B cell (primary cell): ENCODE results near the gene TSPAN16. TPM values are rescaled to one million over a fixed set of nuclear protein-coding genes. Genes with fewer than 3 reads are reported as not detected.

ENCODE experiments used
- ATAC-seq: fragments of 200-7000 bp; cut with Tn5 transposase; one replicate; pipeline ENCODE4 v1.10.0; 2021; ENCODE audit warnings: low read depth, mild to moderate bottlenecking, moderate number of reproducible peaks, moderate library complexity
- CTCF ChIA-PET: fragments of 350-600 bp; sonication (Branson Sonifier 250); formaldehyde crosslinking; loops from one replicate; lab custom pipeline; 2021; ENCODE audit warnings: antibody characterized with exemption, inconsistent platforms; lab: Charles Lee
- POLR2A ChIA-PET: fragments of 350-600 bp; sonication (Branson Sonifier 250); formaldehyde crosslinking; loops from one replicate; lab custom pipeline; 2021; ENCODE audit warnings: antibody characterized with exemption; lab: Charles Lee
- DNase-seq: peaks from one replicate; pipeline ENCODE4 v3.0.0; 2013
- H2AFZ ChIP-seq: 2 replicates; pipeline ENCODE4 v1.6.1; 2012; ENCODE audit warnings: mild to moderate bottlenecking, low read depth, low read length; ENCODE audit not compliant: insufficient read depth, poor library complexity, severe bottlenecking
- H3K27ac ChIP-seq, 2 donors: 1 replicate in 1 of 2; 2 replicates in 1 of 2; pipeline ENCODE4 v1.5.1; 2012 to 2013; ENCODE audit warnings: low read length in 2 of 2, mild to moderate bottlenecking in 2 of 2, moderate library complexity in 1 of 2
- H3K27me3 ChIP-seq, 4 experiments: fragments of 200-600 bp in 1 of 4; sonication (generic) in 1 of 4; replicated peaks in 1 of 4; 1 replicate in 2 of 4; 2 replicates in 2 of 4; pipeline versions ENCODE4 v1.6.1 to v1.7.0; 2013 to 2016; ENCODE audit warnings: low read length in 3 of 4, mild to moderate bottlenecking in 2 of 4, mixed read lengths in 1 of 4, moderate library complexity in 1 of 4; ENCODE audit not compliant: insufficient read depth in 4 of 4, control insufficient read depth in 3 of 4; ENCODE audit errors: control extremely low read depth in 1 of 4
- H3K36me3 ChIP-seq, 2 experiments: replicated peaks in 1 of 2; 1 replicate in 1 of 2; 2 replicates in 1 of 2; pipeline versions ENCODE4 v1.6.1 to v1.7.1; 2013; ENCODE audit warnings: low read length in 1 of 2; ENCODE audit not compliant: insufficient read depth in 2 of 2, control insufficient read depth in 1 of 2; ENCODE audit errors: control extremely low read depth in 1 of 2, extremely low read depth in 1 of 2
- H3K4me1 ChIP-seq, 2 donors: fragments of 200-600 bp in 1 of 2; sonication (generic) in 1 of 2; 1 replicate in 1 of 2; 2 replicates in 1 of 2; pipeline versions ENCODE4 v1.5.1 to v1.6.1; 2013 to 2017; ENCODE audit warnings: low read length in 2 of 2; ENCODE audit not compliant: control insufficient read depth in 2 of 2, insufficient read depth in 2 of 2
- H3K4me2 ChIP-seq: replicated peaks from 2 replicates; pipeline ENCODE3; 2012; ENCODE audit warnings: mild to moderate bottlenecking, low read depth, low read length; ENCODE audit not compliant: poor library complexity, severe bottlenecking
- H3K4me3 ChIP-seq, 5 experiments: fragments of 200-600 bp in 1 of 5; sonication (generic) in 1 of 5; 1 replicate in 3 of 5; 2 replicates in 2 of 5; pipeline versions ENCODE4 v1.5.1 to v1.7.0; 2011 to 2016; ENCODE audit warnings: low read length in 4 of 5, mild to moderate bottlenecking in 4 of 5, low read depth in 2 of 5, control low read depth in 1 of 5, moderate library complexity in 1 of 5; ENCODE audit not compliant: insufficient read depth in 1 of 5; ENCODE audit errors: control extremely low read depth in 1 of 5, extremely low read depth in 1 of 5
- H3K79me2 ChIP-seq: fragments of 200-600 bp; sonication (generic); one replicate; pipeline ENCODE4 v1.6.0; 2016; ENCODE audit warnings: low read length; ENCODE audit not compliant: control insufficient read depth, insufficient read depth
- H3K9ac ChIP-seq: fragments of 200-600 bp; sonication (generic); 2 replicates; pipeline ENCODE4 v1.6.1; 2017; ENCODE audit warnings: mild to moderate bottlenecking, low read length, moderate library complexity
- H3K9me3 ChIP-seq, 3 donors: one replicate each; pipeline versions ENCODE4 v1.6.1 to v1.7.1; 2013; ENCODE audit warnings: low read length in 2 of 3; ENCODE audit not compliant: control insufficient read depth in 2 of 3, insufficient read depth in 1 of 3; ENCODE audit errors: control extremely low read depth in 1 of 3
- H4K20me1 ChIP-seq: 2 replicates; pipeline ENCODE4 v1.6.0; 2012; ENCODE audit warnings: mild to moderate bottlenecking, low read length; ENCODE audit not compliant: insufficient read depth, control insufficient read depth, poor library complexity, severe bottlenecking
- H3K27ac Mint-ChIP-seq: one replicate; pipeline ENCODE4 v1.8.0; 2021; ENCODE audit warnings: mixed read lengths
- H3K27me3 Mint-ChIP-seq: one replicate; pipeline ENCODE4 v1.8.0; 2021; ENCODE audit warnings: mixed read lengths
- H3K4me1 Mint-ChIP-seq: one replicate; pipeline ENCODE4 v1.8.0; 2021; ENCODE audit warnings: mixed read lengths
- H3K4me3 Mint-ChIP-seq: one replicate; pipeline ENCODE4 v1.8.0; 2021; ENCODE audit warnings: mixed read lengths
- H3K9me3 Mint-ChIP-seq: one replicate; pipeline ENCODE4 v1.8.0; 2022; ENCODE audit warnings: mixed read lengths; ENCODE audit not compliant: insufficient read depth
- CTCF ChIP-seq: fragments of 200-600 bp; IDR thresholded peaks from one replicate; pipeline ENCODE4 v1.8.0; 2022; ENCODE audit warnings: antibody characterized with exemption, mild to moderate bottlenecking
- EZH2 ChIP-seq: IDR thresholded peaks from 2 replicates; pipeline ENCODE4 v1.6.1; 2012; ENCODE audit warnings: borderline replicate concordance, low read depth, mild to moderate bottlenecking, moderate library complexity, low read length; ENCODE audit not compliant: insufficient read depth, poor library complexity, severe bottlenecking
- WGBS: methylation state at CpG from one replicate; pipeline ENCODE4 v1.1.5; 2013; ENCODE audit warnings: missing lambda C conversion rate; ENCODE audit not compliant: insufficient coverage; 5-methylcytosine and 5-hydroxymethylcytosine counted together
- intact Hi-C: fragments of 100-400 bp; cut with micrococcal nuclease; formaldehyde crosslinking; loops from one replicate; pipeline ENCODE4 v1.10.0; 2022
- polyA plus RNA-seq: library from polyadenylated mRNA; depleted of rRNA; stranded (reverse); fragments of >200 nt; gene quantifications from 2 replicates; pipeline ENCODE4 v1.2.3, GENCODE V29; 2012
- total RNA-seq, 2 donors: library from RNA; stranded (reverse); fragments of 120-200 nt in 1 of 2; gene quantifications; 1 replicate in 1 of 2; 2 replicates in 1 of 2; pipeline versions ENCODE4 v1.2.3 to v1.2.4, GENCODE V29; 2013 to 2022

TSPAN16 gene
- total and polyA plus RNA-seq, 2 donors (not counting 1 experiment from before 2014, with no cell fraction given) = not detected

- no peak overlapping the region for H3K9ac ChIP-seq
- H3K4me3 ChIP-seq = no peak overlapping the region
- H3K9me3 Mint-ChIP-seq = no peaks in the 10 kb centered on the region
- no peak overlapping the region for H3K4me3 Mint-ChIP-seq
- H3K79me2 ChIP-seq = no peaks in the 10 kb centered on the region
- H3K9me3 ChIP-seq = peaks cover 0 to 5% (median 0%) of the 10 kb centered on the region in 3 donors
- no peak overlapping the region for H3K27ac Mint-ChIP-seq
- ATAC-seq = no peak
- H3K27me3 Mint-ChIP-seq = peaks cover 14% of the 10 kb centered on the region
- ChIA-PET CTCF (interaction anchor here (0.6 kb wide), 1 partner anchor 9 kb away, joined by 3 read pairs; no protein-coding TSS in a partner anchor), POLR2A (no interaction called here)
- H3K4me1 ChIP-seq = no peaks in the 10 kb centered on the region
- peaks cover 0 to 8% (median 2%) of the 10 kb centered on the region in 4 experiments for H3K27me3 ChIP-seq
- 28% methylated on average over 10 of the region's 10 CpGs for WGBS
- no peak overlapping the region for H3K4me2 ChIP-seq
- no peak for DNase-seq
- intact Hi-C loops = no loop called here
- no peaks in the 10 kb centered on the region for H4K20me1 ChIP-seq
- TF ChIP-seq EZH2 (no peak), CTCF (no peak)
- no peak overlapping the region for H2AFZ ChIP-seq
- H3K36me3 ChIP-seq = no peaks in the 10 kb centered on the region
- H3K27ac ChIP-seq = no peak overlapping the region
- H3K4me1 Mint-ChIP-seq = no peaks in the 10 kb centered on the region
Measured at GRCh38 chr19:11268783-11269267, 27.1 kb upstream of the TSPAN16 start.

- WGBS = 62% methylated on average over 3 of the region's 7 CpGs
- Mint-ChIP-seq H3K4me1 (no peaks in the 10 kb centered on the region), H3K27ac (no peak overlapping the region), H3K9me3 (no peaks in the 10 kb centered on the region), H3K27me3 (peaks cover 14% of the 10 kb centered on the region), H3K4me3 (no peak overlapping the region)
- ChIA-PET CTCF (no interaction called here), POLR2A (no interaction called here)
- H3K4me3 ChIP-seq = no peak overlapping the region
- H3K27me3 ChIP-seq = peaks cover 0 to 6% (median 2%) of the 10 kb centered on the region in 4 experiments
- H3K4me2 ChIP-seq = no peak overlapping the region
- peaks cover 0 to 3% (median 0%) of the 10 kb centered on the region in 3 donors for H3K9me3 ChIP-seq
- H2AFZ ChIP-seq = no peak overlapping the region
- no peaks in the 10 kb centered on the region for H3K4me1 ChIP-seq
- no peaks in the 10 kb centered on the region for H3K79me2 ChIP-seq
- no peaks in the 10 kb centered on the region for H3K36me3 ChIP-seq
- no peak overlapping the region for H3K9ac ChIP-seq
- intact Hi-C loops = no loop called here
- DNase-seq (no peak), ATAC-seq (no peak)
- TF ChIP-seq CTCF (no peak), EZH2 (no peak)
- no peaks in the 10 kb centered on the region for H4K20me1 ChIP-seq
- H3K27ac ChIP-seq = no peak overlapping the region
Measured at GRCh38 chr19:11269408-11269807, 26.6 kb upstream of the TSPAN16 start.
